Lung (tissue), 12 donors: ENCODE results near the gene SS18L1. TPM values are rescaled to one million over a fixed set of nuclear protein-coding genes. Genes with fewer than 3 reads are reported as not detected.
A peak's percentile ranks its signal among the peaks of the same experiment; 100 is the strongest.

Experiments
- ATAC-seq: fragments of 200-7000 bp; cut with Tn5 transposase; one replicate; pipeline ENCODE4 v1.9.1; 2020; ENCODE audit warnings: moderate number of reproducible peaks; ENCODE audit not compliant: insufficient read depth, low FRiP score
- DNase-seq, 3 donors: peaks; one replicate each; pipeline ENCODE4 v3.0.0-alpha.2; 2013 to 2017
- H3K27ac ChIP-seq, 2 donors: one replicate each; pipeline ENCODE4 v1.5.1; 2013; ENCODE audit warnings: mild to moderate bottlenecking in 2 of 2, moderate library complexity in 2 of 2, control low read depth in 1 of 2, inconsistent platforms in 1 of 2, low read depth in 1 of 2, low read length in 1 of 2
- H3K27me3 ChIP-seq, 3 donors: one replicate each; pipeline ENCODE4 v1.5.1; 2013; ENCODE audit warnings: low read length in 2 of 3; ENCODE audit not compliant: control insufficient read depth in 3 of 3, insufficient read depth in 3 of 3
- H3K36me3 ChIP-seq, 4 donors: one replicate each; pipeline ENCODE4 v1.5.1; 2013; ENCODE audit warnings: low read length in 4 of 4, mild to moderate bottlenecking in 1 of 4, moderate library complexity in 1 of 4; ENCODE audit not compliant: control insufficient read depth in 4 of 4, insufficient read depth in 4 of 4
- H3K4me1 ChIP-seq, 5 donors: one replicate each; pipeline ENCODE4 v1.5.1; 2013; ENCODE audit warnings: low read length in 5 of 5, mild to moderate bottlenecking in 2 of 5, moderate library complexity in 1 of 5; ENCODE audit not compliant: control insufficient read depth in 5 of 5, insufficient read depth in 5 of 5
- H3K4me3 ChIP-seq: one replicate; pipeline ENCODE4 v1.5.1; 2013; ENCODE audit warnings: mild to moderate bottlenecking, control low read depth, moderate library complexity
- H3K9ac ChIP-seq, 2 donors: one replicate each; pipeline ENCODE4 v1.5.1; 2013; ENCODE audit warnings: low read length in 2 of 2, control low read depth in 1 of 2; ENCODE audit not compliant: insufficient read depth in 1 of 2
- H3K9me3 ChIP-seq, 4 donors: one replicate each; pipeline ENCODE4 v1.5.1; 2013; ENCODE audit warnings: low read length in 3 of 4, mild to moderate bottlenecking in 1 of 4, moderate library complexity in 1 of 4; ENCODE audit not compliant: control insufficient read depth in 4 of 4, insufficient read depth in 3 of 4
- CTCF ChIP-seq: IDR thresholded peaks from 2 replicates; pipeline ENCODE4 v1.5.1; 2012; ENCODE audit warnings: mild to moderate bottlenecking; ENCODE audit errors: control extremely low read depth, extremely low read depth
- WGBS, 2 donors: extraction: QIAGEN DNeasy Blood & Tissue Kit; methylation state at CpG; one replicate each; pipeline ENCODE4 v1.1.7; 2013; 5-methylcytosine and 5-hydroxymethylcytosine counted together
- polyA plus RNA-seq, 2 donors: library from polyadenylated mRNA; stranded (reverse); fragments of 200-250 nt; gene quantifications; one replicate each; pipeline ENCODE4 v1.2.1, GENCODE V29; 2013
- total RNA-seq, 2 donors: library from RNA; depleted of rRNA in 1 of 2; stranded (reverse); fragments of >200 nt in 1 of 2; gene quantifications; one replicate each; pipeline ENCODE4 v1.2.1, GENCODE V29; 2014 to 2021
- donor health status: control.
- donor health status: control.
- donor health status: Bipolar disorder and iron deficiency.
- donor health status: healthy.
- donor health status: DM: yes; HTN: yes; CAD: no.

The SS18L1 gene
- total and polyA plus RNA-seq, 4 donors: 7.2 to 24.1 (median 14.9) TPM

DNA sequence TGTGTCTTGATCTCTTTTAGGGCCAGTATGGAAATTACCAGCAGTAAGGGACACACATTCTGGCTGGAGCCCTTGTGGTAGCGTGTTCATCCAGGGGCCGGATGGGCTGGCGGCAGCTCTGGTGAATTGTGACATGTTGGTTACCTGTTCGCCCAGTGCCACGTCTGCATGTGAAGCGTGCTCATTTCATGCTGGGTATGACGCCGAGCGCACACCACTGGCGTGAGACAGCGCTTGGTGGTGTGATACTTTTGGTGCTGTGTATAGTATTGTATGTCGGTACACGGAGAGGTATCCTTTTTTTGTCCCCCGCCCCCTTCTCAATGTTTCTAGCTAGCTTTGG, 35.6 kb downstream of the SS18L1 start:
- DNase-seq: no peak
- no peak overlapping the region for H3K9ac ChIP-seq
- TF ChIP-seq CTCF: no peak
- no peaks in the 10 kb centered on the region for H3K27me3 ChIP-seq
- no peak overlapping the region for H3K27ac ChIP-seq
- ATAC-seq: no peak
- H3K9me3 ChIP-seq: no peaks in the 10 kb centered on the region
- H3K36me3 ChIP-seq: peaks cover 4 to 28% (median 8%) of the 10 kb centered on the region in 4 donors
- 97% methylated on average over 14 of the region's 14 CpGs for WGBS, 2 donors
- H3K4me1 ChIP-seq: peaks cover 0 to 14% (median 6%) of the 10 kb centered on the region in 5 donors
- no peak overlapping the region for H3K4me3 ChIP-seq

DNA sequence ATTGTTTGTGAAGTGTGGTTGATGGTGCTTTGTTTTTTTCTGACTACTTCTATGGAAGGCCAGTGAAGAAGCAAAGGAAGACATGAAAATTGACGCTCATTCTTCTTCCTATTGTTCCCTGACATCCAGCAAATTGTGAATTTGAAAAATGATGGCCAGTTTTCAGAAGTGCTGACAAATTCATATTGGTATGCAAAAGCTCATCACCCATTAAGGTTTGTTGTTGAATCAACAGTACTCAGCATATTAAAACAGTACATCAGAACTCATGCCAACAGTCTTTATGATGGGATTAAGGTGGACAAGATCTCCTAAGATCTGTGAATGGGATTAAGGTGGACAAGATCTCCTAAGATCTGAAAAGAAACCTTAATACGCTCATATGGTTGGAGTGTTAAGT, 38.2 kb downstream of the SS18L1 start:
- no peak for TF ChIP-seq CTCF
- 94 to 95% methylated on average over 2 of the region's 2 CpGs for WGBS, 2 donors
- H3K27me3 ChIP-seq: no peaks in the 10 kb centered on the region
- H3K36me3 ChIP-seq: peaks cover 0 to 10% (median 4%) of the 10 kb centered on the region in 4 donors
- peaks cover 0 to 17% (median 6%) of the 10 kb centered on the region in 5 donors for H3K4me1 ChIP-seq
- DNase-seq: no peak
- no peak for ATAC-seq
- peak overlapping the region in 1 of 2 donors; percentile 25 for H3K27ac ChIP-seq
- H3K9me3 ChIP-seq: no peaks in the 10 kb centered on the region
- no peak overlapping the region for H3K4me3 ChIP-seq
- H3K9ac ChIP-seq: peak overlapping the region in 1 of 2 donors; percentile 65

DNA sequence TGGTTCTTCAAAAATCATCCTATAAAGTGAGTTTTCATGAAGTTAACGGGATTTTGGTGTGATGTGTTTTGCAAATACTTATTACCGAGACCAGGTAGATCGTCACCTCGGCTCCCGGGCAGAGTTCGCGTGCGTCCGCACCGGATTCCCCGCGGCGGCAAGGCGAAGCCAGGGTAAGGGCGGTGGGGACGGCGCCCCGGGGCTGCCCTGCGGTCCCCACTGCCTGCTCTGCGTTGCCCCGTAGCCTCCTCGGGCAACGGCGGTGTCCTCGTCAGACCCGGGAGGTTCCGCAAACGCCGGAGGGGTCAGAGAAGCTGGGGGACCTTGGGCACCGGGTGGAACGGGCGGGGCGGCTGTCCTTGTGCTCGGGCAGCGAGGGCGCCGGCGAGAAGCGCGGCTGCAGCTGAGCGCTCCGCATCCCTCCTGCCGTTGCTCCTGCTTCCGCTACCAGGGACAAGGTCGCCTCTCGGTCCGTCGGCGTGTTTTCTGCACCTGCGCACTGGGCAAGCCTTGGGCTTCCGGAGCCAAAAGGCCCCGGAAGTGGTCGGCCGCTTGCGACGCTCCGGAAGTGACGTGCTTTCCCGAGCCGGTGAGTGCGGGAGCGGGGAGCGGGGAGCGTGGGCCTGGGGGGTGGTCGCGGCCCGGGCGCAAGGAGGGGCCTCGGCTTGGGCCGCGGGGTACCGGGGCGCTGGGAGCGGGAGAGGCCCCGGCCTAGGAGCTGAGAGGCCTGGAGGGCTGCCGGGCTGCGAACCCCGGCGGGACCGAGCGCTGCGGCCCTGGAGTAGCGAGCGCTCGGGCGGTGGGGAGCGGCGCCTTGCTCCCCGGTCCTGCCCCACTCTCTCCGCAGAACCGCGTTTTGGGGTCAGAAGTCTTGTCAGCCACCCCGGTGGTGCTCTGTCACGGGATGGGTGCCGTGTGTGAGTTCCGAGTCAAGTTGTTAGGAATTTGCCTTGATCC, 39.2 kb downstream of the SS18L1 start, which contains the start of gene MTG2:
MTG2 (plus strand) TSS at position 560 of the 957 bp plus-strand sequence. CDS start 10,393 bp downstream, outside the sequence.
- WGBS, 2 donors: 0% methylated on average over 96 of the region's 96 CpGs
- Histone ChIP-seq H3K27me3 (no peaks in the 10 kb centered on the region), H3K36me3 (peaks cover 0 to 10% (median 2%) of the 10 kb centered on the region in 4 donors), H3K9ac (peak within 1 kb of the TSS; percentile 81 to 82), H3K27ac (peak within 1 kb of the TSS; percentile 92 to 98), H3K4me1 (peaks cover 0 to 17% (median 6%) of the 10 kb centered on the region in 5 donors), H3K9me3 (no peaks in the 10 kb centered on the region), H3K4me3 (peak within 1 kb of the TSS; percentile 82)
- DNase-seq (peak; percentile 96 to 97 (median 97)), ATAC-seq (peak; percentile 97)
- TF ChIP-seq CTCF: no peak
